ENCODE measurements around the gene SEC24D.

SEC24D gene

DNA sequence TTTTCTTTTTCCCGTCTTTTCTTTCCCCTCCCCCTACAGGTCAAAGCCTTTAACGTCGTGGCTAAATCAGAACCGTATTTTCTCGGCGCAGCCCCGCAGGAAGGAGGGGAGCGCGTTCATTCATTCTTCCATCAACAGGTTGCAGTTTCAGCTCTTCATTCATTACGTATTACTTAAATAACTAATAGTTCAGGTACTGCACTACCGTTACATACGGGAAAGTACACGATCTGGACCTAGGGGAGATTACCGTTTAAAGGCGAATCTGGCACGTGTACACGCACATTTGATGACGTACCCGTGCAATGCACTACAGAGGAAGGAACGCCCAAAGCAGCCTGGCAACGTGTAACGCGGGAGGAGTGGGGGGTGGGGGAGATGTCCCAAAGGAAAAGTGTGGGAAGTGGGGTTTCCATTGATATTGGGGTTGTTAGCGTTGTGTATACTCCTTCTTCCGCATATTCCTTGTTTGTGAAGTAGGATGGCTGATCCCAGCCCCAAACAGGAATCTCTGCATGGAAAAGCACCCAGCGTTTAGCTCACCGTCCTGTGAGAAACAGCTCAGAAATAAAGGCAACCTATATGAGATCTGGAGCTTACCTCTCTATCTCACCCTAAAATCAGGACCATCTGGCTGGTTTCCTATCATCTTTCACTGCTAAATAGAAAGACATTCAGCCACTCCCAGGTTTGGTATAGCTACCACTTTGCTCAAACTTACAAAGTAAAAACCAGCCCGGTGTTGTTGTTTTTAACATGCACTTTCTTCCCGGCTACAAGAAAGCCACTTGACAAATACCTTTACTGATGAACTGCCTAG, 585 bp upstream of the SEC24D start:
- peak overlapping the region; percentile 74 to 93 (median 85) for H3K9ac ChIP-seq
- peaks cover 16 to 24% (median 20%) of the 10 kb centered on the region in 11 experiments for H3K36me3 ChIP-seq
- peak overlapping the region; percentile 80 to 91 (median 84) for H3K4me2 ChIP-seq
- H3K27ac ChIP-seq: peak overlapping the region; percentile 64 to 92 (median 82); a peak in 21 of 22 replicates
- H3K4me3 ChIP-seq: peak overlapping the region; percentile 85 to 97 (median 91)
- H4K20me1 ChIP-seq: peaks cover 0 to 28% (median 3%) of the 10 kb centered on the region in 11 experiments; a peak in 6 of 22 replicates
- H3K9me3 ChIP-seq (replicated peaks in 1 of 11): no peaks in the 10 kb centered on the region
- peaks cover 10 to 38% (median 28%) of the 10 kb centered on the region in 10 experiments for H3K4me1 ChIP-seq
- no peak for TF ChIP-seq Cebpa-rat (IDR thresholded peaks at IDR 0.05)
- H3K27me3 ChIP-seq: no peaks in the 10 kb centered on the region

DNA sequence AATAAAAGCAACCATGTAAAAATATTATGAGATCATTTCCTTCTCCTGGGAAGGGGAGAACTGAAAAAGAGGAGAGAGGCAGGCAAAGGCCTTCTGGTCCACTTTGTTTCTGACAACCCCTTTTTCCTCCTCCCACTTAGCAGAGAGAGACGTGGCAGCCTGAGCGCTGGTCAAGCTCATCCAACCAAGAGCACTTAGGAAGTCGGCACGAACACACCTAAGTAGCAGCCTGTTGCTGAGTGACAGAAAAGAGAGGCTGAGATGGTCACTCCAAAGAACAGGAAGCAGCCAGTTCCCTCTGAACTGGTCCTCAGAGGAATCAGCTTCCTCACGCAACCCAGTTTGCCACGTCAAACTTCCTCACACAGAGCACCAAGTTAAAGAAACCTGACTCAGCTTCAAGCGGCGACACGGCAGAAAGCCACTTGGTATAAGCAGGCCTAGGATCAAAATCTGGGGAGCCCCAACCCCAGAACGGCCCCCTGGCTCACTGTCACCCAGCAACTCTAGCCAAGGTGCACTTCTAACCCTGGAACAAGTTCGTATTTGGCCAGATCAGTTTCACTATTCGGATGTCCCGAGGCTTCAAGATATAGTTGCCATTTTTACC, 861 bp downstream of the SEC24D start:
- H3K27ac ChIP-seq: peak overlapping the region; percentile 64 to 92 (median 82)
- peaks cover 27 to 37% (median 34%) of the 10 kb centered on the region in 11 experiments for H3K36me3 ChIP-seq
- H3K4me3 ChIP-seq: peak overlapping the region; percentile 85 to 97 (median 91)
- TF ChIP-seq Cebpa-rat (IDR thresholded peaks at IDR 0.05): no peak
- H3K4me1 ChIP-seq: peaks cover 10 to 42% (median 28%) of the 10 kb centered on the region in 10 experiments
- H3K27me3 ChIP-seq: no peaks in the 10 kb centered on the region
- peaks cover 0 to 42% (median 4%) of the 10 kb centered on the region in 11 experiments; a peak in 7 of 22 replicates for H4K20me1 ChIP-seq
- peak overlapping the region; percentile 74 to 93 (median 85) for H3K9ac ChIP-seq
- no peaks in the 10 kb centered on the region for H3K9me3 ChIP-seq (replicated peaks in 1 of 11)
- peak overlapping the region; percentile 71 to 88 (median 84) for H3K4me2 ChIP-seq

DNA sequence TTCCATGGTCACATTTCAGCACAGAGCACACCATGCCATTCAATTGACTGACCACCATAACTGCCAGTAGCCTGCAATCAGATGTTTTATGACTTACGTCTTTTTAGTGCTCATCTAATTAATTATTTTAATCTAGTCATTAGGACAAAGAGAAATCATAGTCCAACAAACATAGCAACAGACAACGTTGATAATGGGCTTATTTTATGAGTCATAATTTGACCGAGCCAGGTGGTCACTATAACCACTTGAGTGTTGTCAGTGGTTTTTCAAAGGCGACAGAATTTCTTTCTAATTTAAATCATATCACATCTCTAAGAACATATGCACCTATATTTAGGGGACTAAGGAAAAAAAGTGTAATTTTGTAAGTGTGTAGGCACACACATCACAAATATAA, 1.9 kb downstream of the SEC24D start:
- Histone ChIP-seq H3K9ac (no peak overlapping the region), H3K4me2 (peak overlapping the region in 10 of 11 experiments; percentile 9 to 87 (median 82); a peak in 14 of 22 replicates), H3K27ac (peak overlapping the region in 1 of 11 experiments; percentile 92; a peak in 1 of 22 replicates), H3K4me3 (peak overlapping the region in 3 of 10 experiments; percentile 86 to 97 (median 95); a peak in 3 of 20 replicates), H4K20me1 (peaks cover 0 to 50% (median 4%) of the 10 kb centered on the region in 11 experiments; a peak in 7 of 22 replicates), H3K4me1 (peaks cover 10 to 43% (median 28%) of the 10 kb centered on the region in 10 experiments), H3K36me3 (peaks cover 35 to 47% (median 44%) of the 10 kb centered on the region in 11 experiments), H3K9me3 (replicated peaks in 1 of 11) (no peaks in the 10 kb centered on the region), H3K27me3 (no peaks in the 10 kb centered on the region)
- TF ChIP-seq Cebpa-rat (IDR thresholded peaks at IDR 0.05): no peak

DNA sequence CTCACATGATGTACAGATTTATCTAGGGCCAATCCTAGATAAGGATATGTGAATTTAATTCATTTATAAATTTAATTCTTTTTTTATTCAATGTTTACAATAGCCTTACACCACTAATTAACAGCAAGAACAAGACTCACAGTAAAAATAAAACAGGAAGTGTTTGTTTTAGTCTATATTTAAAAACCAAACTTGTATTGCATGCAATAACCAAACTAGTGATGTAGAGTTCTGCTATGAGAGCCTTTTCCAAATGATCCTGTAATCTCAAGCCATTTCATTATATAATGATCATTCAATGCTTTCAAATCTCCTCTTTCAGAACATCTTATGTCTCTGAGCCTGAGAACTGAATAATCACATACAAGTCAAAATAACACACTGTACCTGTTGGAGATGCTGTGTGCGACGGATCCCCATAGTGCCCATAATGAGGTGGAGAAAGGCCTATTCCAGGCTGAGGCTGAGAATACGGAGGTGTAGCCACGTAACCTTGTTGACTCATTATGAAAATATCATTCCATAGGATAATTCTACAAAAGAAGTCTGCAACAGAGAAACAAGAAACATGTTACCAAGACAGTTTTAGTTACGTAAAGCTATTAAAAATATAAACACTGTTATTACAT, 2.6 kb downstream of the SEC24D start:
- Histone ChIP-seq H3K27ac (no peak overlapping the region), H3K36me3 (peaks cover 42 to 55% (median 52%) of the 10 kb centered on the region in 11 experiments), H3K4me3 (no peak overlapping the region), H3K9ac (no peak overlapping the region), H3K4me2 (peak overlapping the region in 7 of 11 experiments; percentile 41 to 87 (median 82); a peak in 9 of 22 replicates), H3K9me3 (replicated peaks in 1 of 11) (no peaks in the 10 kb centered on the region), H4K20me1 (peaks cover 0 to 58% (median 4%) of the 10 kb centered on the region in 11 experiments; a peak in 9 of 22 replicates), H3K27me3 (no peaks in the 10 kb centered on the region), H3K4me1 (peaks cover 10 to 51% (median 28%) of the 10 kb centered on the region in 10 experiments)
- no peak for TF ChIP-seq Cebpa-rat (IDR thresholded peaks at IDR 0.05)

DNA sequence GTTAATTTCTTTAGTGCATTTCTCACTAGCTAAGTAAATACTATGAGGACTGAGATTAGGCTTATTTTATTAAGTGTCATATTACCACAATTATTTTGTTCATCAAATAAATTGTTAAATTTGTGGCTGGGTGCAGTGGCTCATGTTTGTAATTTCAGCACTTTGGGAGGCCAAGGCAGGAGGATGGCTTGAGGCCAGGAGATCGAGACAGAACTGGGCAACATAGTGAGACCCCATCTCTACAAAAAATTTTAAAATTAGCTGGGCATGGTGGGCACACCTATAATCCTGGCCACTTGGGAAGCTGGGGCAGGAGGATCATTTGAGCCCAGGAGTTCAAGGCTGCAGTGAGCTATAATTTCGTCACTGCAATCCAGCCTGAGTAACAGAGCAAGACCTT, 6.8 kb downstream of the SEC24D start:
- Histone ChIP-seq H4K20me1 (peaks cover 0 to 98% (median 18%) of the 10 kb centered on the region in 11 experiments; a peak in 15 of 22 replicates), H3K27ac (no peak overlapping the region), H3K4me2 (no peak overlapping the region), H3K27me3 (no peaks in the 10 kb centered on the region), H3K4me1 (peaks cover 3 to 56% (median 14%) of the 10 kb centered on the region in 10 experiments; a peak in 17 of 20 replicates), H3K4me3 (no peak overlapping the region), H3K36me3 (peaks cover 55 to 94% (median 70%) of the 10 kb centered on the region in 11 experiments), H3K9me3 (replicated peaks in 1 of 11) (no peaks in the 10 kb centered on the region), H3K9ac (no peak overlapping the region)
- TF ChIP-seq Cebpa-rat (IDR thresholded peaks at IDR 0.05): no peak

DNA sequence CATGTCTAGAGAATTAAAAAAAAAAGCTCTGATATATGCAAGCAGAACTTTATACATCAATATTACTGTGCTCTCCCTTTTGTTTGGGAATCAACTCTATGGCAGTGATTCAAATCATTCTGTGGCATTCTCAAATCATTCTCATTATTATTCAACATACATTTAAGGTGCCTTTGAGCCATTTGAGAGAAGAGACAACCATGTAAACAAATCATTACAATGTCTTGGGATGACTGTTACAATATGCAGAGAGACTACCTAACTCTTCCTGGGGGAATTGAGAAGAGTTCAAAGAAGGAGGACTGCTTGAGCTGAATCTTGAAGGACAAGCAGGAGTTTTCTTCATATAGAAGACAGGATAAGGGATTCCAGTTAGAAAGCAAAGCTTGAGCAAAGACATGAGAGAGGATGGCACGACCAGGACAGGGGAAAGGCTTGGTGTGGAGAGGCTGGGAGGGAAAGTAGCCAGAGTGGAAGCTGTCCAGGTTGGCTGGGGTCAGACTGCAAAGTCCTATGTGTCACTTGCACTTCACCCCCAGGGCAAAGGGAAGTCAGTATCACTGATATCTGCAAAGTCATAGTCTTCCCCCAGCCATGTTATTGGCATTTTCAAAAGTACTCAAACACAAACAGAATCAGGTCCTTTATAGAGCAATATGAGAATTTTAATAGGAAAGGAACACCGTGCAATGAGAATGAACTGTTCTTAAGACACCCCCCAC, 9.0 kb downstream of the SEC24D start:
- 0 out of 22 replicates have a peak overlapping the region, but pooled peaks of 1 of the 11 experiments have one; percentile 30 for H3K27ac ChIP-seq
- no peak overlapping the region for H3K4me2 ChIP-seq
- peaks cover 0 to 33% (median 0%) of the 10 kb centered on the region in 10 experiments; a peak in 6 of 20 replicates for H3K4me1 ChIP-seq
- H3K4me3 ChIP-seq: no peak overlapping the region
- H3K27me3 ChIP-seq: no peaks in the 10 kb centered on the region
- peaks cover 64 to 97% (median 77%) of the 10 kb centered on the region in 11 experiments for H3K36me3 ChIP-seq
- TF ChIP-seq Cebpa-rat (IDR thresholded peaks at IDR 0.05): no peak
- H4K20me1 ChIP-seq: peaks cover 0 to 98% (median 17%) of the 10 kb centered on the region in 11 experiments; a peak in 15 of 22 replicates
- H3K9me3 ChIP-seq (replicated peaks in 1 of 11): no peaks in the 10 kb centered on the region
- no peak overlapping the region for H3K9ac ChIP-seq

DNA sequence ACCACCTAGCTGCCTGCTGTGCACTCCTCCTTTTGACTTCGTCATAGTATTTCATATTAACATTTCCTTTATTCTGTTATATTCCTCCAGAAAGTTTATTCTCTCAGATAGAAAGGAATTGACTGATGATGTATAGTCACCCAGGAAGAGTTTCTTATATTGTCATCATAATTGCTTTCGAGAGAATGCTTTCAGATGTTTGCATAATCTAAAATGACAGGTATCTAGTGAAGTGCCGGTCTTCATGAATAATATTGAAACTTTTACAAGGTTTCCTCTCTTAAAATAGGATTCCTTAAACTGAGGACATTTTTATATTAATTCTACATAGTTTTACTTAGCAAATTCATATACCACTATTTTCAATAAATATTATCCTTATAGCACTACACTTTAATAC, 10.1 kb downstream of the SEC24D start:
- H3K4me2 ChIP-seq: no peak overlapping the region
- no peaks in the 10 kb centered on the region for H3K9me3 ChIP-seq (replicated peaks in 1 of 11)
- no peak overlapping the region for H3K4me3 ChIP-seq
- H3K27me3 ChIP-seq: no peaks in the 10 kb centered on the region
- H4K20me1 ChIP-seq: peaks cover 0 to 97% (median 22%) of the 10 kb centered on the region in 11 experiments; a peak in 15 of 22 replicates
- no peak overlapping the region for H3K9ac ChIP-seq
- no peak overlapping the region for H3K27ac ChIP-seq
- TF ChIP-seq Cebpa-rat (IDR thresholded peaks at IDR 0.05): no peak
- peaks cover 0 to 28% (median 0%) of the 10 kb centered on the region in 10 experiments; a peak in 5 of 20 replicates for H3K4me1 ChIP-seq
- peaks cover 53 to 94% (median 69%) of the 10 kb centered on the region in 11 experiments for H3K36me3 ChIP-seq

DNA sequence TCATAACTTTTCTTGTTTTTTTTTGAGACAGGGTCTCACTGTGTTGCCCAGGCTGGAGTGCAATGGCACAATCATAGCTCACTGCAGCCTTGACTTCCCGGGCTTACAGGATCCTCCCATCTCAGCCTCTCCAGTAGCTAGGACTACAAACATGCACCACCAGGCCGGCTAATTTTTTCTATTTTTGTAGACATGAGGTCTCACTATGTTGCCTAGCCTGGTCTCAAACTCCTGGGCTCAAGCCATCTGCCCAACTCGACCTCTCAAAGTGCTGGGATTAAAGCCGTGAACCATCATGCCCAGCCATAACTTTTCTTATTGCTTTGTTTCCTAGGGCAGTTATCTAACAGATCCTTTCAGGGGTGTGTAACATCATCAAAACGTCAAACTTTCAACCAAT, 11.8 kb downstream of the SEC24D start:
- Histone ChIP-seq H3K9ac (no peak overlapping the region), H3K9me3 (replicated peaks in 1 of 11) (no peaks in the 10 kb centered on the region), H4K20me1 (peaks cover 0 to 97% (median 22%) of the 10 kb centered on the region in 11 experiments; a peak in 15 of 22 replicates), H3K36me3 (peaks cover 41 to 92% (median 56%) of the 10 kb centered on the region in 11 experiments), H3K4me3 (no peak overlapping the region), H3K27ac (no peak overlapping the region), H3K4me2 (no peak overlapping the region), H3K27me3 (no peaks in the 10 kb centered on the region), H3K4me1 (peaks cover 0 to 25% (median 0%) of the 10 kb centered on the region in 10 experiments; a peak in 5 of 20 replicates)
- no peak for TF ChIP-seq Cebpa-rat (IDR thresholded peaks at IDR 0.05)
